IMR-90 (cell line): ENCODE measurements around the gene CD34. TPM values are rescaled to one million over a fixed set of nuclear protein-coding genes. Genes with fewer than 3 reads are reported as not detected.

ENCODE experiments used
- ATAC-seq: fragments of 200-7000 bp; cut with Tn5 transposase; 2 replicates; pipeline ENCODE4 v1.9.1; 2020; ENCODE audit warnings: low read depth, mild to moderate bottlenecking, moderate library complexity
- BruUV-seq: library from RNA; stranded (reverse); fragments of 400-500 nt; replicated peaks from 2 replicates; lab custom pipeline; 2021; lab: Mats Ljungman, UMichigan
- CTCF ChIA-PET: fragments of 300-600 bp; formaldehyde crosslinking; extraction: SDS; loops from one replicate; lab custom pipeline; 2021; ENCODE audit warnings: antibody characterized with exemption; lab: Yijun Ruan, JAX
- POLR2A ChIA-PET: fragments of 300-600 bp; sonication (Branson Sonifier 250); formaldehyde crosslinking; loops from one replicate; lab custom pipeline; 2022; ENCODE audit warnings: antibody characterized with exemption; ENCODE audit not compliant: unreplicated experiment; lab: Charles Lee
- DNase-seq: peaks from one replicate; pipeline ENCODE4 v3.0.0; 2013
- H2AFZ ChIP-seq: replicated peaks from 2 replicates; pipeline ENCODE3; 2013; ENCODE audit warnings: low read length, mild to moderate bottlenecking; ENCODE audit not compliant: poor library complexity
- H2AK5ac ChIP-seq: 2 replicates; pipeline ENCODE4 v1.6.1; 2013; ENCODE audit warnings: low read depth, low read length, inconsistent platforms
- H2AK9ac ChIP-seq: replicated peaks from 2 replicates; pipeline ENCODE3; 2013; ENCODE audit warnings: mild to moderate bottlenecking, low read depth, low read length, moderate library complexity; ENCODE audit not compliant: poor library complexity
- H2BK120ac ChIP-seq: 2 replicates; pipeline ENCODE4 v1.6.1; 2013; ENCODE audit warnings: low read depth, low read length, inconsistent platforms
- H2BK15ac ChIP-seq: 3 replicates; pipeline ENCODE4 v1.6.1; 2013; ENCODE audit warnings: low read depth, low read length, inconsistent platforms
- H2BK20ac ChIP-seq: 2 replicates; pipeline ENCODE4 v1.6.1; 2013; ENCODE audit warnings: low read depth, mild to moderate bottlenecking, inconsistent platforms, low read length, moderate library complexity
- H2BK5ac ChIP-seq: 2 replicates; pipeline ENCODE4 v1.6.1; 2013; ENCODE audit warnings: mild to moderate bottlenecking, low read depth, low read length, inconsistent platforms; ENCODE audit not compliant: poor library complexity, severe bottlenecking
- H3K14ac ChIP-seq: replicated peaks from 2 replicates; pipeline ENCODE4 v1.6.1; 2013; ENCODE audit warnings: low read depth, low read length, inconsistent platforms
- H3K18ac ChIP-seq: 2 replicates; pipeline ENCODE4 v1.6.1; 2013; ENCODE audit warnings: low read depth, low read length, control low read depth
- H3K23ac ChIP-seq: 2 replicates; pipeline ENCODE4 v1.6.1; 2013; ENCODE audit warnings: low read depth, low read length, inconsistent platforms
- H3K27ac ChIP-seq: 2 replicates; pipeline ENCODE4 v1.5.1; 2013; ENCODE audit warnings: mild to moderate bottlenecking, control low read depth, low read length; ENCODE audit not compliant: insufficient read depth
- H3K27me3 ChIP-seq: 2 replicates; pipeline ENCODE4 v1.6.1; 2013; ENCODE audit warnings: low read length; ENCODE audit not compliant: control insufficient read depth, insufficient read depth
- H3K36me3 ChIP-seq: 2 replicates; pipeline ENCODE4 v1.6.1; 2013; ENCODE audit warnings: low read length, mixed read lengths; ENCODE audit not compliant: control insufficient read depth, insufficient read depth
- H3K4ac ChIP-seq: 2 replicates; pipeline ENCODE4 v1.6.1; 2013; ENCODE audit warnings: low read depth, low read length, inconsistent platforms
- H3K4me1 ChIP-seq: 2 replicates; pipeline ENCODE4 v1.6.1; 2013; ENCODE audit warnings: low read length, mixed read lengths; ENCODE audit not compliant: control insufficient read depth, insufficient read depth
- H3K4me2 ChIP-seq: 2 replicates; pipeline ENCODE4 v1.6.1; 2013; ENCODE audit warnings: low read depth, mild to moderate bottlenecking, control low read depth, low read length, moderate library complexity
- H3K4me3 ChIP-seq: 2 replicates; pipeline ENCODE4 v1.5.1; 2013; ENCODE audit warnings: low read depth, mild to moderate bottlenecking, control low read depth, low read length, moderate library complexity; ENCODE audit not compliant: insufficient read depth
- H3K56ac ChIP-seq: 2 replicates; pipeline ENCODE4 v1.6.1; 2013; ENCODE audit warnings: low read length, inconsistent platforms; ENCODE audit not compliant: insufficient read depth; ENCODE audit errors: extremely low read depth
- H3K79me1 ChIP-seq, 2 experiments: 2 replicates each; pipeline ENCODE4 v1.6.1; 2013; ENCODE audit warnings: low read length in 2 of 2, inconsistent platforms in 1 of 2, low read depth in 1 of 2
- H3K9ac ChIP-seq: 2 replicates; pipeline ENCODE4 v1.6.1; 2013; ENCODE audit warnings: low read depth, low read length, control low read depth
- H3K9me1 ChIP-seq: 2 replicates; pipeline ENCODE4 v1.6.1; 2013; ENCODE audit warnings: low read length, inconsistent platforms; ENCODE audit not compliant: insufficient read depth
- H3K9me3 ChIP-seq: 2 replicates; pipeline ENCODE4 v1.6.1; 2013; ENCODE audit warnings: low read length; ENCODE audit not compliant: control insufficient read depth, insufficient read depth
- H4K20me1 ChIP-seq: 2 replicates; pipeline ENCODE4 v1.6.1; 2013; ENCODE audit warnings: low read length, inconsistent platforms; ENCODE audit not compliant: insufficient read depth
- H4K5ac ChIP-seq: 2 replicates; pipeline ENCODE4 v1.6.1; 2013; ENCODE audit warnings: mild to moderate bottlenecking, low read depth, low read length, control low read depth
- H4K8ac ChIP-seq, 2 experiments: 2 replicates each; pipeline ENCODE4 v1.6.1; 2013; ENCODE audit warnings: low read depth in 2 of 2, low read length in 2 of 2, control low read depth in 1 of 2, inconsistent platforms in 1 of 2
- H4K91ac ChIP-seq: 2 replicates; pipeline ENCODE4 v1.6.1; 2013; ENCODE audit warnings: low read depth, low read length, inconsistent platforms; ENCODE audit not compliant: insufficient read depth
- BHLHE40 ChIP-seq: fragments of 150-350 bp; IDR thresholded peaks from 2 replicates; pipeline ENCODE4 v1.6.1; 2016; ENCODE audit warnings: mild to moderate bottlenecking, low read depth, low read length
- NFE2L2 ChIP-seq: fragments of 150-350 bp; IDR thresholded peaks from 2 replicates; pipeline ENCODE4 v1.6.1; 2016; ENCODE audit warnings: low read depth, mild to moderate bottlenecking, low read length
- POLR2A ChIP-seq: IDR thresholded peaks from 2 replicates; pipeline ENCODE4 v1.6.1; 2012; ENCODE audit warnings: mild to moderate bottlenecking, low read depth, low read length
- RAD21 ChIP-seq: IDR thresholded peaks from 2 replicates; pipeline ENCODE4 v1.6.1; 2012; ENCODE audit warnings: low read length, improper control_type of control experiment
- RFX5 ChIP-seq: IDR thresholded peaks from 2 replicates; pipeline ENCODE4 v1.8.0; 2012; ENCODE audit warnings: low read depth, mild to moderate bottlenecking, low read length, moderate library complexity
- SMC3 ChIP-seq: fragments of 150-350 bp; IDR thresholded peaks from 2 replicates; pipeline ENCODE4 v1.6.1; 2016; ENCODE audit warnings: low read depth, mild to moderate bottlenecking, antibody characterized with exemption, low read length, moderate library complexity
- WGBS, 2 experiments: methylation state at CpG; one replicate each; pipeline versions ENCODE4 v1.1.5 to v1.1.7; 2013; ENCODE audit warnings: missing lambda C conversion rate in 2 of 2; ENCODE audit not compliant: insufficient read length in 1 of 2; ENCODE audit errors: extremely low coverage in 2 of 2; 5-methylcytosine and 5-hydroxymethylcytosine counted together
- dilution Hi-C: fragments of 300-500 bp; cut with HindIII; formaldehyde crosslinking; loops from one replicate; pipeline ENCODE4 v1.14.3; 2018; ENCODE audit warnings: low sequenced_read_pairs; ENCODE audit not compliant: unreplicated experiment
- in situ Hi-C: fragments of 300-500 bp; cut with MboI; formaldehyde crosslinking; loops from 3 replicates; pipeline ENCODE4 v1.14.3; 2019; ENCODE audit warnings: low sequenced_read_pairs, inconsistent platforms, mixed read lengths
- intact Hi-C: fragments of 100-400 bp; cut with micrococcal nuclease; formaldehyde crosslinking; loops from 2 replicates; pipeline ENCODE4 v1.10.0; 2022
- polyA plus RNA-seq, 3 experiments: library from polyadenylated mRNA; depleted of rRNA; stranded (reverse); fragments of >200 nt; gene quantifications; 2 replicates each; pipeline ENCODE4 v1.2.3, GENCODE V29; 2012; ENCODE audit warnings: low replicate concordance in 1 of 3
- total RNA-seq: library from RNA; depleted of rRNA; stranded (reverse); fragments of >200 nt; gene quantifications from 2 replicates; pipeline ENCODE4 v1.2.3, GENCODE V29; 2012
- TF ChIP-seq, protein P1 (sequence below): fragments of 150-350 bp; IDR thresholded peaks from 2 replicates; pipeline ENCODE4 v1.6.1; 2016; ENCODE audit warnings: low read depth, mild to moderate bottlenecking, low read length, moderate library complexity, borderline replicate concordance

The CD34 gene
- total and polyA plus RNA-seq, 2 of the 4 experiments (the other 2 are of a cell fraction): 0.14 TPM; not detected in 1

DNA sequence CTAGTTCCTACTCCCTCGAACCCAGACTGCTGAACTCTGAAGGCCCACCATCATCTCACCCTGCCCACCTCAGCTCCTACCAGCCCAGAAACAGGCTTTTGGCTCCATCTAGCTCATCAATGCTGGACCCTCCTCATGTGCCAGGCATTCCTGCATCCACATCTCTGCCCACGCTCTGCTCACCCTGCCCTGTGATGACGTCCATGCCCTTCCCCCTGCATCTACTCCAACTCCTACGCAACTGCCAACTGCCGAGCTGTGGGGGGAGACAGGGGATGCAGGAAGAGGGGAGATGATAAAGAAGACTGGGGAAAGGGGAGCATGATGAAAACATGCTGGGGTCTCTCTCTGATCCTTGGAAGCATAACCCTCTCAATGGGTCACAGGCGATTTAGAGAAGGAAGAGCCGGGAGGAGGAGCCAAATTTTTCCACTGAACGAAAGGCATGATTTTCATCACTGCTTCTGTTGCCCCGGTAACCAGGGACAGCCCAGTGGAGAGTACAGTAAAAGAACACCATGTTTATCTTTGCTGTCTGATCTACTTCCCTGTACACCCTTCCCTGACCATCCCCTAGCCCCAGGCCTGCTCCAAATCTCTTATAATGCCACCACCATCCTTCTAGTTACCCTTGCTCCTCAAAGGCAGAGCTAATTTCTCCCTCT, 44.3 kb downstream of the CD34 start:
- Histone ChIP-seq H3K4me2 (peak overlapping the region; percentile 27; the same call in 1 of the 2 replicates), H3K4me1 (peaks cover 19% of the 10 kb centered on the region), H2BK20ac (no peak overlapping the region), H3K56ac (no peak overlapping the region), H4K20me1 (no peaks in the 10 kb centered on the region), H3K36me3 (no peaks in the 10 kb centered on the region), H3K14ac (no peak overlapping the region), H4K8ac (no peak overlapping the region), H2AFZ (peak overlapping the region; percentile 6), H2AK9ac (peak overlapping the region; percentile 19), H4K5ac (no peak overlapping the region), H3K18ac (no peak overlapping the region), H3K23ac (no peak overlapping the region), H3K27ac (no peak overlapping the region), H3K4ac (no peak overlapping the region), H2AK5ac (peak overlapping the region; percentile 25; the same call in 1 of the 2 replicates), H3K27me3 (no peaks in the 10 kb centered on the region), H3K9me1 (0 out of 2 replicates have a peak, but pooled peaks cover 6% of the 10 kb centered on the region), H3K9me3 (no peaks in the 10 kb centered on the region), H2BK120ac (no peak overlapping the region), H3K9ac (no peak overlapping the region), H2BK5ac (no peak overlapping the region), H3K4me3 (no peak overlapping the region), H4K91ac (no peak overlapping the region), H3K79me1 (peaks cover 4 to 12% of the 10 kb centered on the region in 2 experiments; a peak in 3 of 4 replicates), H2BK15ac (no peak overlapping the region)
- DNase-seq (peak; percentile 58), ATAC-seq (peak; percentile 30)
- ChIA-PET CTCF (no interaction called here), POLR2A (no interaction called here)
- 83% methylated on average over 1 of the region's 9 CpGs; no CpG with 5 or more reads in 1 of the 2 experiments for WGBS, 2 experiments
- intact Hi-C loops: no loop called here
- dilution Hi-C loops: no loop called here
- TF ChIP-seq RAD21 (no peak), NFE2L2 (no peak), SMC3 (0 out of 2 replicates have a peak, but pooled peaks have one; percentile 5), RFX5 (no peak), BHLHE40 (0 out of 2 replicates have a peak, but pooled peaks have one; percentile 28), POLR2A (no peak)
- TF ChIP-seq, protein P1, sequence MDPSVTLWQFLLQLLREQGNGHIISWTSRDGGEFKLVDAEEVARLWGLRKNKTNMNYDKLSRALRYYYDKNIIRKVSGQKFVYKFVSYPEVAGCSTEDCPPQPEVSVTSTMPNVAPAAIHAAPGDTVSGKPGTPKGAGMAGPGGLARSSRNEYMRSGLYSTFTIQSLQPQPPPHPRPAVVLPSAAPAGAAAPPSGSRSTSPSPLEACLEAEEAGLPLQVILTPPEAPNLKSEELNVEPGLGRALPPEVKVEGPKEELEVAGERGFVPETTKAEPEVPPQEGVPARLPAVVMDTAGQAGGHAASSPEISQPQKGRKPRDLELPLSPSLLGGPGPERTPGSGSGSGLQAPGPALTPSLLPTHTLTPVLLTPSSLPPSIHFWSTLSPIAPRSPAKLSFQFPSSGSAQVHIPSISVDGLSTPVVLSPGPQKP: no peak
- BruUV-seq: no TSS peak
- in situ Hi-C loops: loop anchor here (5.0 kb wide), 1 partner anchor 39 kb away; no protein-coding TSS in a partner anchor
